Activated naive CD4-positive, alpha-beta T cell treated with anti-CD3 and anti-CD28 coated beads for 36 hours (primary cell): ENCODE results near the gene C5orf24. TPM values are rescaled to one million over a fixed set of nuclear protein-coding genes. Genes with fewer than 3 reads are reported as not detected.
"Not testable (repeated sequence)": the region's sequence is repeated elsewhere in the genome, so short reads cannot be mapped to it uniquely, and the experiment has no call there.

Source experiments
- CTCF ChIA-PET: fragments of 350-600 bp; sonication (Branson Sonifier 250); formaldehyde crosslinking; loops from one replicate; lab custom pipeline; 2021; ENCODE audit warnings: antibody characterized with exemption; lab: Charles Lee
- DNase-seq: peaks from one replicate; pipeline ENCODE4 v3.0.0-alpha.2; 2020
- H3K27ac Mint-ChIP-seq: one replicate; pipeline ENCODE4 v1.8.0; 2021; ENCODE audit warnings: mild to moderate bottlenecking, mixed read lengths
- H3K27me3 Mint-ChIP-seq: one replicate; pipeline ENCODE4 v1.8.0; 2021; ENCODE audit warnings: low read depth, mixed read lengths
- H3K36me3 Mint-ChIP-seq: one replicate; pipeline ENCODE4 v1.8.0; 2021; ENCODE audit warnings: low read depth, mixed read lengths
- H3K4me1 Mint-ChIP-seq: one replicate; pipeline ENCODE4 v1.8.0; 2021; ENCODE audit warnings: low read depth, mixed read lengths
- H3K4me3 Mint-ChIP-seq: one replicate; pipeline ENCODE4 v1.8.0; 2021; ENCODE audit warnings: mild to moderate bottlenecking, moderate library complexity, mixed read lengths
- H3K9me3 Mint-ChIP-seq: one replicate; pipeline ENCODE4 v1.8.0; 2021; ENCODE audit warnings: mixed read lengths
- intact Hi-C: fragments of 100-400 bp; cut with micrococcal nuclease; formaldehyde crosslinking; loops from one replicate; pipeline ENCODE4 v1.15.1; 2023
- total RNA-seq, 2 experiments: library from RNA; stranded (reverse); gene quantifications; one replicate each; pipeline ENCODE4 v1.2.3, GENCODE V29; 2021

C5orf24 gene
- total RNA-seq, 2 experiments from 2014 or later: 17.6 to 21.2 TPM

- no peaks in the 10 kb centered on the region for H3K27me3 Mint-ChIP-seq
- peak; percentile 50 for DNase-seq
- intact Hi-C loops: loop anchor here (1.0 kb wide), 1 partner anchor 135 kb away; the partner anchor contains the start of gene CAMLG
- peak overlapping the region; percentile 92 for H3K27ac Mint-ChIP-seq
- peaks cover 3% of the 10 kb centered on the region for H3K36me3 Mint-ChIP-seq
- H3K4me1 Mint-ChIP-seq: peaks cover 27% of the 10 kb centered on the region
- H3K4me3 Mint-ChIP-seq: peak overlapping the region; percentile 13
- no peaks in the 10 kb centered on the region for H3K9me3 Mint-ChIP-seq
- CTCF ChIA-PET: interaction anchor here (0.7 to 3.2 kb wide), 5 partner anchors 19 to 31 kb away, joined by 3 to 16 read pairs (median 4); partner anchors contain the start of gene PCBD2
Observed at GRCh38 chr5:134873494-134873893, 27.7 kb downstream of the C5orf24 start.

- CTCF ChIA-PET: interaction anchor here (0.6 to 3.2 kb wide), 4 partner anchors 19 to 124 kb away, joined by 3 to 16 read pairs (median 4); partner anchors contain the start of gene PCBD2
- Mint-ChIP-seq H3K27ac (peak within 1 kb of the TSS; percentile 92), H3K9me3 (no peaks in the 10 kb centered on the region), H3K36me3 (peaks cover 3% of the 10 kb centered on the region), H3K4me1 (peaks cover 30% of the 10 kb centered on the region), H3K4me3 (peak within 1 kb of the TSS; percentile 89), H3K27me3 (no peaks in the 10 kb centered on the region)
- DNase-seq: peak; percentile 84
- intact Hi-C loops: loop anchor here (1.0 to 2.0 kb wide), 5 partner anchors 29 to 647 kb away; partner anchors contain the start of genes C5orf24, CAMLG, DDX46 and PPP2CA
Observed at GRCh38 chr5:134873987-134874830, 28.4 kb downstream of the C5orf24 start, which contains the start of gene TXNDC15. TSS of gene TXNDC15 (plus strand) at chr5:134874371. CDS start at chr5:134874428, 57 bp downstream.

GRCh38 chr5:134874831-134875655 lies 29.3 kb downstream of the C5orf24 start:
- Mint-ChIP-seq H3K4me3 (peak overlapping the region; percentile 89), H3K36me3 (peaks cover 3% of the 10 kb centered on the region), H3K27ac (peak overlapping the region; percentile 92), H3K27me3 (no peaks in the 10 kb centered on the region), H3K4me1 (peaks cover 36% of the 10 kb centered on the region), H3K9me3 (no peaks in the 10 kb centered on the region)
- intact Hi-C loops: loop anchor here (1.0 to 2.0 kb wide), 7 partner anchors 29 to 648 kb away; partner anchors contain the start of genes C5orf24, DDX46, PPP2CA and SEC24A
- DNase-seq: peak; percentile 57
- CTCF ChIA-PET: interaction anchor here (1.1 to 3.2 kb wide), 2 partner anchors 11 to 29 kb away, joined by 3 to 16 read pairs; partner anchors contain the start of gene PCBD2

GRCh38 chr5:134877159-134877558 lies 31.4 kb downstream of the C5orf24 start:
- CTCF ChIA-PET: no interaction called here
- peaks cover 3% of the 10 kb centered on the region for H3K36me3 Mint-ChIP-seq
- H3K27me3 Mint-ChIP-seq: no peaks in the 10 kb centered on the region
- H3K4me1 Mint-ChIP-seq: peaks cover 41% of the 10 kb centered on the region
- no peak overlapping the region for H3K4me3 Mint-ChIP-seq
- H3K9me3 Mint-ChIP-seq: no peaks in the 10 kb centered on the region
- peak overlapping the region; percentile 2 for H3K27ac Mint-ChIP-seq
- intact Hi-C loops: no loop called here
- DNase-seq: no peak

- Mint-ChIP-seq H3K36me3 (peaks cover 3% of the 10 kb centered on the region), H3K9me3 (no peaks in the 10 kb centered on the region), H3K27me3 (no peaks in the 10 kb centered on the region), H3K4me1 (peaks cover 40% of the 10 kb centered on the region), H3K27ac (no peak overlapping the region), H3K4me3 (no peak overlapping the region)
- intact Hi-C loops: no loop called here
- CTCF ChIA-PET: interaction anchor here (0.7 kb wide), 1 partner anchor 32 kb away, joined by 3 read pairs; no protein-coding TSS in a partner anchor
- no peak for DNase-seq
Observed at GRCh38 chr5:134878403-134878802, 32.6 kb downstream of the C5orf24 start.

GRCh38 chr5:134879456-134879855 lies 33.7 kb downstream of the C5orf24 start:
- Mint-ChIP-seq H3K27ac (no peak overlapping the region), H3K9me3 (no peaks in the 10 kb centered on the region), H3K4me1 (peaks cover 38% of the 10 kb centered on the region), H3K36me3 (peaks cover 3% of the 10 kb centered on the region), H3K4me3 (no peak overlapping the region), H3K27me3 (no peaks in the 10 kb centered on the region)
- CTCF ChIA-PET: interaction anchor here (1.0 kb wide), 1 partner anchor 22 kb away, joined by 4 read pairs; no protein-coding TSS in a partner anchor
- intact Hi-C loops: no loop called here
- DNase-seq: no peak

- H3K27ac Mint-ChIP-seq, DNase-seq, H3K4me3 Mint-ChIP-seq, H3K36me3 Mint-ChIP-seq, H3K27me3 Mint-ChIP-seq, H3K9me3 Mint-ChIP-seq, intact Hi-C loops: not testable (repeated sequence)
- CTCF ChIA-PET: interaction anchor here (0.5 to 0.9 kb wide), 2 partner anchors 21 to 167 kb away, joined by 3 to 4 read pairs; no protein-coding TSS in a partner anchor
- H3K4me1 Mint-ChIP-seq: peaks cover 35% of the 10 kb centered on the region
Observed at GRCh38 chr5:134880937-134881336, 35.2 kb downstream of the C5orf24 start.

- H3K9me3 Mint-ChIP-seq, intact Hi-C loops, H3K4me3 Mint-ChIP-seq, H3K36me3 Mint-ChIP-seq, CTCF ChIA-PET, DNase-seq, H3K27ac Mint-ChIP-seq, H3K27me3 Mint-ChIP-seq: not testable (repeated sequence)
- H3K4me1 Mint-ChIP-seq: peaks cover 27% of the 10 kb centered on the region
Observed at GRCh38 chr5:134881711-134882110, 35.9 kb downstream of the C5orf24 start.

- DNase-seq: no peak
- Mint-ChIP-seq H3K36me3 (peaks cover 16% of the 10 kb centered on the region), H3K4me1 (no peaks in the 10 kb centered on the region), H3K27ac (peak overlapping the region; percentile 8), H3K27me3 (no peaks in the 10 kb centered on the region), H3K9me3 (no peaks in the 10 kb centered on the region), H3K4me3 (no peak overlapping the region)
- intact Hi-C loops: no loop called here
- CTCF ChIA-PET: no interaction called here
Observed at GRCh38 chr5:134887593-134888159, 41.9 kb downstream of the C5orf24 start.

GRCh38 chr5:134889335-134889734 lies 43.6 kb downstream of the C5orf24 start:
- H3K4me3 Mint-ChIP-seq: no peak overlapping the region
- CTCF ChIA-PET: no interaction called here
- no peaks in the 10 kb centered on the region for H3K9me3 Mint-ChIP-seq
- no peaks in the 10 kb centered on the region for H3K4me1 Mint-ChIP-seq
- H3K27me3 Mint-ChIP-seq: no peaks in the 10 kb centered on the region
- intact Hi-C loops: no loop called here
- DNase-seq: no peak
- H3K27ac Mint-ChIP-seq: no peak overlapping the region
- H3K36me3 Mint-ChIP-seq: peaks cover 19% of the 10 kb centered on the region

- Mint-ChIP-seq H3K9me3 (no peaks in the 10 kb centered on the region), H3K27me3 (no peaks in the 10 kb centered on the region), H3K4me3 (no peak overlapping the region), H3K27ac (no peak overlapping the region), H3K4me1 (no peaks in the 10 kb centered on the region), H3K36me3 (peaks cover 19% of the 10 kb centered on the region)
- CTCF ChIA-PET: interaction anchor here (0.8 kb wide), 1 partner anchor 9 kb away, joined by 4 read pairs; no protein-coding TSS in a partner anchor
- DNase-seq: no peak
- intact Hi-C loops: no loop called here
Observed at GRCh38 chr5:134891473-134891872, 45.7 kb downstream of the C5orf24 start.
